GM23248 (cell line): Measurements from ENCODE around the gene LDB2. TPM values are rescaled to one million over a fixed set of nuclear protein-coding genes. Genes with fewer than 3 reads are reported as not detected.

Experiments
- DNase-seq: peaks from one replicate; pipeline ENCODE4 v3.0.0-alpha.2; 2015
- H2AFZ ChIP-seq: fragments of 200-600 bp; sonication (generic); 2 replicates; pipeline ENCODE4 v1.6.1; 2016; ENCODE audit warnings: antibody characterized with exemption
- H3F3A ChIP-seq: fragments of 200-600 bp; sonication (generic); 2 replicates; pipeline ENCODE4 v1.6.1; 2016; ENCODE audit warnings: mild to moderate bottlenecking, antibody characterized with exemption, mixed run types; ENCODE audit not compliant: insufficient read depth
- H3K27ac ChIP-seq: fragments of 200-600 bp; sonication (generic); 2 replicates; pipeline ENCODE4 v1.5.1; 2016; ENCODE audit warnings: mild to moderate bottlenecking
- H3K27me3 ChIP-seq: fragments of 200-600 bp; sonication (generic); replicated peaks from 2 replicates; pipeline ENCODE4 v1.6.1; 2016; ENCODE audit warnings: mild to moderate bottlenecking; ENCODE audit not compliant: insufficient read depth
- H3K36me3 ChIP-seq: fragments of 200-600 bp; sonication (generic); 2 replicates; pipeline ENCODE4 v1.6.1; 2016; ENCODE audit warnings: low read depth, mild to moderate bottlenecking
- H3K4me1 ChIP-seq: fragments of 200-600 bp; sonication (generic); 2 replicates; pipeline ENCODE4 v1.6.1; 2016; ENCODE audit warnings: mild to moderate bottlenecking; ENCODE audit not compliant: insufficient read depth
- H3K4me2 ChIP-seq: fragments of 200-600 bp; sonication (generic); one replicate; pipeline ENCODE4 v1.6.1; 2016; ENCODE audit warnings: mild to moderate bottlenecking; ENCODE audit not compliant: unreplicated experiment
- H3K4me3 ChIP-seq: fragments of 200-600 bp; sonication (generic); 2 replicates; pipeline ENCODE4 v1.5.1; 2016; ENCODE audit warnings: mild to moderate bottlenecking
- H3K79me2 ChIP-seq: fragments of 200-600 bp; sonication (generic); 2 replicates; pipeline ENCODE4 v1.6.1; 2016; ENCODE audit warnings: mild to moderate bottlenecking; ENCODE audit not compliant: insufficient read depth
- H3K9ac ChIP-seq: fragments of 200-600 bp; sonication (generic); 2 replicates; pipeline ENCODE4 v1.6.1; 2016; ENCODE audit warnings: mild to moderate bottlenecking
- H3K9me2 ChIP-seq: fragments of 200-600 bp; sonication (generic); 2 replicates; pipeline ENCODE4 v1.6.1; 2016; ENCODE audit warnings: mixed run types, mild to moderate bottlenecking, moderate library complexity; ENCODE audit not compliant: insufficient read depth
- H3K9me3 ChIP-seq: fragments of 200-600 bp; sonication (generic); one replicate; pipeline ENCODE4 v1.6.1; 2017; ENCODE audit warnings: low read depth
- H4K20me1 ChIP-seq: fragments of 200-600 bp; sonication (generic); 2 replicates; pipeline ENCODE4 v1.6.0; 2016; ENCODE audit not compliant: insufficient read depth
- EZH2 ChIP-seq: fragments of 200-600 bp; sonication (generic); IDR thresholded peaks from 2 replicates; pipeline ENCODE4 v1.6.1; 2018; ENCODE audit warnings: antibody characterized with exemption, mild to moderate bottlenecking; ENCODE audit not compliant: insufficient read depth, poor library complexity, severe bottlenecking
- EZH2phosphoT487 ChIP-seq: fragments of 200-600 bp; sonication (generic); IDR thresholded peaks from 2 replicates; pipeline ENCODE4 v1.6.1; 2018; ENCODE audit warnings: antibody characterized with exemption, moderate library complexity, mild to moderate bottlenecking, low read depth; ENCODE audit not compliant: insufficient read depth
- WGBS, 2 experiments: methylation state at CpG; one replicate each; pipeline ENCODE4 v1.1.6; 2015 to 2017; ENCODE audit warnings: low lambda C conversion rate in 2 of 2, low coverage in 1 of 2; ENCODE audit errors: missing lambda C conversion rate in 2 of 2; 5-methylcytosine and 5-hydroxymethylcytosine counted together
- in situ Hi-C: fragments of 300-500 bp; cut with MboI; formaldehyde crosslinking; loops from 2 replicates; pipeline ENCODE4 v1.15.0; 2020
- polyA plus RNA-seq: library from polyadenylated mRNA; unstranded; fragments of >200 nt; fragmentation: Nextera tagmentation; extraction: Ambion mirVana; gene quantifications from 2 replicates; pipeline ENCODE4 v1.2.1, GENCODE V29; 2016
- total RNA-seq: library from RNA; depleted of rRNA; stranded (reverse); fragments of >200 nt; shearing (Covaris generic); gene quantifications from 2 replicates; pipeline ENCODE4 v1.2.3, GENCODE V29; 2014

Gene LDB2
- total and polyA plus RNA-seq, 2 experiments from 2014 or later, result 52.8 to 76.6 TPM

DNA sequence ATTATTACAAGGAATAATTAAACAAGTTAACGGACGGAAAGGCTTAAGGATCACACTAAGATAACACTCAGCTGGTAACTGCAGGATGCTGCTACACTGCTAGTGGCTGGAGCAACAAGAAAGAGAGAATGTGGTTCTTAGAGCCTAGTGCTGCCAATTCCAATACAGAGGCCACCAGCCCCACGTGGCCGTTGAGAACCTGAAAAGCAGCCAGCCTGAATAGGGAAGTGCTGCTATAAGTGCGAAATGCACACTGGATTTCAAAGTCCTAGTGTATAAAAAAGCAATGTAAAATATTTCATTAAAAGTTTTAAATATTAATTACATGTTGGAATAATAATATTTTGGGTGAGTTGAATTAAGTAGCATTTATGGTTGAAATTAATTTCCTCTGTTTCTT lies 414.9 kb downstream of the LDB2 start:
- H3K4me2 ChIP-seq, result no peak overlapping the region
- WGBS, 2 experiments, result 86% methylated on average over 5 of the region's 5 CpGs
- H3K36me3 ChIP-seq, result no peaks in the 10 kb centered on the region
- no peaks in the 10 kb centered on the region for H3K4me1 ChIP-seq
- H3F3A ChIP-seq, result no peaks in the 10 kb centered on the region
- H3K27ac ChIP-seq, result no peak overlapping the region
- H3K9ac ChIP-seq, result no peak overlapping the region
- peaks cover 4% of the 10 kb centered on the region for H3K27me3 ChIP-seq
- DNase-seq, result no peak
- H4K20me1 ChIP-seq, result no peaks in the 10 kb centered on the region
- TF ChIP-seq EZH2phosphoT487 (no peak), EZH2 (no peak)
- H3K4me3 ChIP-seq, result no peak overlapping the region
- no peaks in the 10 kb centered on the region for H3K9me2 ChIP-seq
- H3K9me3 ChIP-seq, result no peaks in the 10 kb centered on the region
- H3K79me2 ChIP-seq, result no peaks in the 10 kb centered on the region
- in situ Hi-C loops, result no loop called here
- no peak overlapping the region for H2AFZ ChIP-seq

DNA sequence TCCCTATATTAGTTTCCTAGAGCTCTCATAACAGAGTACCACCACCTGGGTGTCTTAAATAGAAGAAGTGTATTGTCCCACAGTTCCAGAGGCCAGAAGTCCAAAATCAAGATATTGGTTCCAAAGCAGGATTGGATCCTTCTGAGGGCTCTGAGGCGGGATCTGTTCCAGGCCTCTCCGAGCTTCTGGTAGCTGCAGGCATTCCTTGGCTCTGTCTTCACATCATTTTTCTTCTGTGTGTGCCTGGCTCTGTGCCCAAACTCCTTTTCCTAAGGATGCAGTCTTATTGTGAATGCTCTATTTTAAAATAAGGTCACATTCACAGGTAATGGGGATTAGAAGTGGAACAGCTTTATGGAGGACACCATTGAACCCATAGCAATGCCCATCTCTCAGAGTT lies 418.4 kb downstream of the LDB2 start:
- Histone ChIP-seq H3K27ac (no peak overlapping the region), H3K27me3 (peaks cover 9% of the 10 kb centered on the region), H3K4me3 (no peak overlapping the region), H3K36me3 (no peaks in the 10 kb centered on the region), H2AFZ (no peak overlapping the region), H3K4me1 (no peaks in the 10 kb centered on the region), H3K79me2 (no peaks in the 10 kb centered on the region), H3K9me2 (no peaks in the 10 kb centered on the region), H3K4me2 (no peak overlapping the region), H3K9me3 (no peaks in the 10 kb centered on the region), H3K9ac (no peak overlapping the region), H3F3A (no peaks in the 10 kb centered on the region), H4K20me1 (no peaks in the 10 kb centered on the region)
- 40% methylated on average over 2 of the region's 2 CpGs for WGBS, 2 experiments
- in situ Hi-C loops, result no loop called here
- no peak for DNase-seq
- TF ChIP-seq EZH2, result no peak
- no peak for TF ChIP-seq EZH2phosphoT487

DNA sequence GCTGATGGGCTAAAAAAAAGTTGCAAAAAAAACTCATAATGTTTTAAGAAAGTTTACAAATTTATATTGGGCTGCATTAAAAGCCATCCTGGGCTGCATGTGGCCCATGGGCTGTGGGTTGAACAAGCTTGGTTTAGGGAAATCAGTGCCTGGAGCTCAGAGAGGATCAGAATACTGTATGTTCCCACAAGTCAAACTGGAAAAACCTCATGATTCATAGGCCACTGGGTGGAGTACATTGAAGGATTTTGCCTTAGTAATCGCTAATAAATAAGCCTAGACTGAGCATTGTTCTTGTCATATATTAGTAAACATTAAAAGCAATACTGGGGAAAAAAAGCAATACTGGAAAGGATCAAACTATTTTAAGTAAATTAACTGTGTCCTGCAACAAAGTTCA lies 425.9 kb downstream of the LDB2 start:
- Histone ChIP-seq H2AFZ (no peak overlapping the region), H3K36me3 (no peaks in the 10 kb centered on the region), H3K4me1 (no peaks in the 10 kb centered on the region), H4K20me1 (no peaks in the 10 kb centered on the region), H3K9ac (no peak overlapping the region), H3K27ac (no peak overlapping the region), H3K27me3 (peaks cover 12% of the 10 kb centered on the region; the same call in 1 of the 2 replicates), H3K4me3 (no peak overlapping the region), H3K79me2 (no peaks in the 10 kb centered on the region), H3K9me2 (no peaks in the 10 kb centered on the region), H3K4me2 (no peak overlapping the region), H3F3A (no peaks in the 10 kb centered on the region), H3K9me3 (peaks cover 3% of the 10 kb centered on the region)
- in situ Hi-C loops, result no loop called here
- TF ChIP-seq EZH2 (no peak), EZH2phosphoT487 (no peak)
- 78 to 81% methylated on average over 1 of the region's 1 CpG for WGBS, 2 experiments
- peak; percentile 34 for DNase-seq

DNA sequence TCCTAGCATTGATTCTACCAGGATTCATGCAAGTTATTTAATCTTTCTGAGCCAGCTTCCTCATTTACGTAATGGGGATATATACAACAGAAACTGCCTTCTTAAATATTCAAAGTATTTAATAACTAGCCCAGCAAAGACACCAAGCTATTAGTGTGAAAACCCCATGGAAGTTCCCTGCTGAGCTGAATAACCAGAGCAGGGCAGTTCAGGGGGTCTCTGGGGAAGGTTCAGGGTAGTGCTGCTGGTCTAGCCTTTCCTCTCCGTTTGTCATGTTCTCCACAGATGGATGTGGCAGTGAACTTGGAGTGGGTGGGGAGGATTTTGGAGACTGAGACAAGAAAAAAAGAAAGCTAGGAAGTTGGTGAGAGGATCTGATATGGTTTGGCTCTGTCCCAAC lies 431.4 kb downstream of the LDB2 start:
- Histone ChIP-seq H3K27me3 (0 out of 2 replicates have a peak, but pooled peaks cover 7% of the 10 kb centered on the region), H3K4me2 (no peak overlapping the region), H3K79me2 (no peaks in the 10 kb centered on the region), H3K9me3 (no peaks in the 10 kb centered on the region), H3K36me3 (no peaks in the 10 kb centered on the region), H3K4me3 (no peak overlapping the region), H3F3A (no peaks in the 10 kb centered on the region), H4K20me1 (no peaks in the 10 kb centered on the region), H3K9me2 (no peaks in the 10 kb centered on the region), H2AFZ (no peak overlapping the region), H3K27ac (no peak overlapping the region), H3K4me1 (no peaks in the 10 kb centered on the region), H3K9ac (no peak overlapping the region)
- in situ Hi-C loops, result no loop called here
- WGBS, 2 experiments, result 70 to 73% methylated on average over 2 of the region's 2 CpGs
- no peak for DNase-seq
- no peak for TF ChIP-seq EZH2

DNA sequence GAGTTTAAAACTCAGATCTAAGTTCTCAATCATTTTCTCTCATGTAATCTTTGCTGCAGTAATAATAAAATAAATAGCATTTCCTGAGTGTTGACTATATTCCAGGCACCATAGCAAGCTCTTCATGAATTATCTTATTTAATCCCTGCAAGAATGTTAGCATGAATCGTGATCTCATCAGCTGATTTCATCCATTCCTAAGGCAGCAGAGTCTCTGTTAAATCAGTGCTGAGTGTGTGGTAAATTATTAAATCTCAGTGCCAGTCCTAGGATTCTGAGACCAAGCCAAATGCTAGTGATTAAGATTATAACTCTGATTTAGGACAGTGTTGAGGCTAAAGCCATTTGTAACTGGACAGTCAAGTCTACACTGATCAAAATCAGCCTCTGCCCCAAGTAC lies 431.9 kb downstream of the LDB2 start:
- H3K27ac ChIP-seq, result no peak overlapping the region
- no peak for TF ChIP-seq EZH2
- TF ChIP-seq EZH2phosphoT487, result no peak
- H3K9me3 ChIP-seq, result no peaks in the 10 kb centered on the region
- no peak overlapping the region for H3K4me3 ChIP-seq
- H3K4me1 ChIP-seq, result no peaks in the 10 kb centered on the region
- no peak overlapping the region for H3K9ac ChIP-seq
- DNase-seq, result no peak
- H4K20me1 ChIP-seq, result no peaks in the 10 kb centered on the region
- H3K79me2 ChIP-seq, result no peaks in the 10 kb centered on the region
- WGBS, 2 experiments, result 9 to 15% methylated on average over 1 of the region's 1 CpG
- H3K36me3 ChIP-seq, result no peaks in the 10 kb centered on the region
- no peaks in the 10 kb centered on the region for H3F3A ChIP-seq
- no peaks in the 10 kb centered on the region for H3K9me2 ChIP-seq
- no peak overlapping the region for H3K4me2 ChIP-seq
- in situ Hi-C loops, result no loop called here
- H2AFZ ChIP-seq, result no peak overlapping the region
- 0 out of 2 replicates have a peak, but pooled peaks cover 7% of the 10 kb centered on the region for H3K27me3 ChIP-seq
